ENCODE measurements around the gene IGSF8. TPM values are rescaled to one million over a fixed set of nuclear protein-coding genes. Genes with fewer than 3 reads are reported as not detected.

Gene IGSF8
- 10 to 100 TPM; 16.8 to 28.9 (median 25.3) TPM for total RNA-seq
- 10 to 100 TPM; 15.6 to 23.1 (median 16.1) TPM for polyA plus RNA-seq
- long read RNA-seq, donor 1, partial matches to known transcripts: 5 of 7 reads
- long read RNA-seq, donor 1, other reads (novel, unspliced or antisense): 0 of 7 reads
- long read RNA-seq, donor 2, partial matches to known transcripts: 0 of 4 reads
- long read RNA-seq, donor 2, other reads (novel, unspliced or antisense): 0 of 4 reads

GRCh38 chr1:160097911-160098851 lies at the start of gene IGSF8:
Gene IGSF8 (minus strand): TSS chr1:160098619. CDS start chr1:160098472, 147 bp downstream.
- Histone ChIP-seq H3K4me3 (peak within 1 kb of the TSS; percentile 58 to 93 (median 76)), H3K36me3 (peaks cover 0 to 26% (median 17%) of the 10 kb centered on the region in 6 donors), H3K4me1 (peaks cover 24 to 82% (median 48%) of the 10 kb centered on the region in 6 donors), H3K9me3 (no peaks in the 10 kb centered on the region), H3K27ac (peak within 1 kb of the TSS; percentile 90 to 99 (median 93)), H3K27me3 (replicated peaks in 1 of 7) (no peaks in the 10 kb centered on the region)
- intact Hi-C loops (cut with DNase I; ENCODE audit: low total_unique reads): loop anchor here (10.0 kb wide), 1 partner anchor 313 kb away; the partner anchor contains the start of gene DUSP23
- TF ChIP-seq POLR2A (IDR thresholded peaks at IDR 0.05): no peak
- TF ChIP-seq POLR2AphosphoS5 (IDR thresholded peaks at IDR 0.05): peak; percentile 51 to 80 (median 64)
- peak; percentile 97 for DNase-seq
- 2 to 11% (median 4%) methylated on average over 10 to 64 of the region's 64 CpGs for WGBS, 5 donors

- TF ChIP-seq POLR2A (IDR thresholded peaks at IDR 0.05) (no peak), CTCF (IDR thresholded peaks at IDR 0.05 in 8 of 11, conservative IDR thresholded peaks at IDR 0.05 in 3 of 11) (no peak), POLR2AphosphoS5 (IDR thresholded peaks at IDR 0.05) (no peak)
- 93 to 97% (median 94%) methylated on average over 3 of the region's 3 CpGs for WGBS, 5 donors
- intact Hi-C loops (cut with DNase I; ENCODE audit: low total_unique reads): no loop called here
- Histone ChIP-seq H3K27ac (no peak overlapping the region), H3K4me3 (no peak overlapping the region), H3K4me1 (peaks cover 0 to 4% (median 0%) of the 10 kb centered on the region in 6 donors), H3K9me3 (no peaks in the 10 kb centered on the region), H3K36me3 (no peaks in the 10 kb centered on the region), H3K27me3 (replicated peaks in 1 of 7) (no peaks in the 10 kb centered on the region)
- DNase-seq: no peak
Observed at GRCh38 chr1:160148121-160148520, 49.7 kb upstream of the IGSF8 start.

GRCh38 chr1:160146107-160146506 lies 47.7 kb upstream of the IGSF8 start:
- peaks cover 0 to 4% (median 0%) of the 10 kb centered on the region in 6 donors for H3K4me1 ChIP-seq
- H3K36me3 ChIP-seq: no peaks in the 10 kb centered on the region

GRCh38 chr1:160144921-160145320 lies 46.5 kb upstream of the IGSF8 start:
- intact Hi-C loops (cut with DNase I; ENCODE audit: low total_unique reads): no loop called here
- Histone ChIP-seq H3K4me3 (no peak overlapping the region), H3K27ac (no peak overlapping the region), H3K4me1 (peaks cover 0 to 4% (median 0%) of the 10 kb centered on the region in 6 donors), H3K36me3 (no peaks in the 10 kb centered on the region), H3K27me3 (replicated peaks in 1 of 7) (peaks cover 0 to 14% (median 0%) of the 10 kb centered on the region in 7 donors), H3K9me3 (no peaks in the 10 kb centered on the region)
- 75 to 89% (median 82%) methylated on average over 4 of the region's 4 CpGs for WGBS, 5 donors
- TF ChIP-seq POLR2A (IDR thresholded peaks at IDR 0.05) (no peak), CTCF (IDR thresholded peaks at IDR 0.05 in 8 of 11, conservative IDR thresholded peaks at IDR 0.05 in 3 of 11) (no peak), POLR2AphosphoS5 (IDR thresholded peaks at IDR 0.05) (no peak)
- DNase-seq: no peak

More at GRCh38 chr1:160146107-160146506, 47.7 kb upstream of the IGSF8 start:
- peaks cover 0 to 6% (median 0%) of the 10 kb centered on the region in 7 donors for H3K27me3 ChIP-seq (replicated peaks in 1 of 7)
- H3K4me3 ChIP-seq: no peak overlapping the region
- no peak for DNase-seq
- TF ChIP-seq CTCF (IDR thresholded peaks at IDR 0.05 in 8 of 11, conservative IDR thresholded peaks at IDR 0.05 in 3 of 11): no peak
- TF ChIP-seq POLR2A (IDR thresholded peaks at IDR 0.05): no peak
- no peak for TF ChIP-seq POLR2AphosphoS5 (IDR thresholded peaks at IDR 0.05)
- no peak overlapping the region for H3K27ac ChIP-seq
- WGBS, 5 donors: 91 to 97% (median 93%) methylated on average over 14 of the region's 14 CpGs
- H3K9me3 ChIP-seq: no peaks in the 10 kb centered on the region
- intact Hi-C loops (cut with DNase I; ENCODE audit: low total_unique reads): no loop called here

All from spleen (tissue), 13 donors.